Activated CD4-positive, alpha-beta T cell treated with anti-CD3 and anti-CD28 coated beads, Interleukin-10, Interleukin-2, amounts not matched to agents 100 ng/mL and 50 ng/mL, durations not matched to agents 16 hours and 8 hours (primary cell): ENCODE measurements around the gene FAM131C.
"Not testable (repeated sequence)": the region's sequence is repeated elsewhere in the genome, so short reads cannot be mapped to it uniquely, and the experiment has no call there.

ENCODE experiments used
- DNase-seq: peaks from one replicate; pipeline ENCODE4 v3.0.0-alpha.2; 2020

FAM131C gene, protein sequence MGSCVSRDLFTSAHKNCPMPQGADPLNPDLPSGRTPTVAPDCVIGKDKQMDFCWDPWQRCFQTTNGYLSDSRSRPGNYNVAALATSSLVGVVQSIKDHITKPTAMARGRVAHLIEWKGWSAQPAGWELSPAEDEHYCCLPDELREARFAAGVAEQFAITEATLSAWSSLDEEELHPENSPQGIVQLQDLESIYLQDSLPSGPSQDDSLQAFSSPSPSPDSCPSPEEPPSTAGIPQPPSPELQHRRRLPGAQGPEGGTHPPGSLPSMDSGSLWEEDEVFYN

GRCh38 chr1:16073490-16074119 is at the start of gene FAM131C:
FAM131C (minus strand) TSS chr1:16073651; CDS start chr1:16073442, 209 bp downstream.
- DNase-seq = peak; percentile 44

GRCh38 chr1:16122916-16123315 is 49.5 kb upstream of the FAM131C start:
- DNase-seq = peak; percentile 42

DNA sequence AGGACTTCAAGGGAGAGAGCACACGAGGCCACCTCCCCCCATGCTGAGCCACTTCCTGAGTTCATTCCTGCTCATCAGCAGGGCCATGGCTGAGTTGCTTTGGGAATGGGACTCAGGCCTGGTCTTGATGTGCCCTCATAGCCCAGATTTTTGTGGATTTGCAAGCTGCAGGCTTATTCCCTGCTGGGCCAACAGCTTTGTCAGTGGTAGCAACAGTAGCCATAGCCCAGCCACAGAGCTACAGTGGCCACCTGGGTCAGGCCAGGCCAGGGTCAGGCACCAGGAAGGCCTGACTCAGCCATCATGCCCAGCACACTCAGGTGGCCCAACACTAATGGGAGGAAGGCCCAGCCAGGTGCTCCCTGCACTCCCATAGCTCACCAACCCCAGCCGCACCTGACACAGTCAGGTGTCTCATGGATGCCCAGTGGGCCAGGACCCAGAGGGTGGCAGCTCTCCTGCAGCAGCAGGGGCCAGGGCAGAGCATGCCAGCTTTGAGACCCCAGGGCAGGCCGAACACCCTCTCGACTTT is 49.0 kb upstream of the FAM131C start:
- DNase-seq = no peak

- no peak for DNase-seq
Measured at GRCh38 chr1:16120940-16121410, 47.5 kb upstream of the FAM131C start.

DNA sequence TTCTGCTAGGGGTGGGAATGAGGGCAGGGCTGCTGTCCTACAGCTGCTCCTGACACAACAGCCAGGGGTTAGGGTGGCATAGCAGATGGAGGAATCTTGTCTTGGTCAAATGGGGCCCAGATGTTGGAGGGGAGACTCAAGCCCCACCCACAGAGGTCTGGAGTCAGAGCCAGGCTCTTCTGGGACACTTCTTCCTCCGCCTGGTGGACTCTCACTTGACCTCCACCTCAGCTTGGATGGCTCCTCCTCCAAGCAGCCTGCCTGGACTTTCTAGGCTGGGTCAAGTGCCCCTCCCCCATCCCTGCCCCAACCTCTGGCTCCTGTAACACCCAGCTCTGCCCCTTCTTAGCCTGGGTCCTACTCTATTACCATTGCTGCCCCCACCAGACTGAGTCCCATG is 47.0 kb upstream of the FAM131C start:
- DNase-seq = no peak

GRCh38 chr1:16119926-16120325 is 46.5 kb upstream of the FAM131C start:
- DNase-seq = no peak

DNA sequence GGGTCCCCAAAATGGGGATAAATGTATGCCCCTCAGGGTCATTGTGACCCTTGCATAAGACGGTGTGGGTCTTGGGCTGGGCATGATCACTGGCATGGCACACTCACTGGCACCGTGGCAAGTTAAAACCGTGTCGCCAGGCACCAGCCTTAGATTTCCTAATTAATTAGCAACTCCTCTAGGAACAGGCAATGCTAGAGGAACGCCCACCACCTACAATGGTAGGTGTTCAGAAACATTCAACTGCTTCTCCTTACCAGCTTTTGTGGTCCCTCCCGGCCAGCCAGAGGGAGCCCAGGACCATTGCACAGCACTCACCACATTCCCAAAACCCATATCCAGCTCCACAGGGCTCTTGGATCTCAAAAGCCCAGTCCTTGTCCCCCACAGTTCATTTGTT is 46.1 kb upstream of the FAM131C start:
- DNase-seq = no peak

DNA sequence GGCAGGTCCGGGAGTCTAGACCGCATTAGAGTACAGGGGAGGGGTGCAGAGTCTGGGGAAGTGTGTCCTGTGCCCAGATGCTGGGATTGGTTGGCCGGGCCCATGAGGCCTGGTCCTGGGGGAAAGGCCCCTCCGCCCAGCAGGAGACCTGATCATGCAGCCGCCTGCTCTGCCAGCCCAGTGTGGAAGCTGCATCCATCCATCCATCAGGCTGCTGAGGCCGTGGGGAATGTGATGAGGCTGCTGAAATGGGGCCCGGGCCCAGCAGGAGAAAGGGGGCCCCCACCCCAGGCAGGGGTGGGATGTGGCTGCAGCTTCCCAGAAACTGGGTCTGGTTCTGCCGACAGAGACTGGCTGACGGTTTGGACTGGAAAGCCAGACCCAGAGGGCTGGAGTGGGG is 45.3 kb upstream of the FAM131C start:
- no peak for DNase-seq

- DNase-seq = no peak
Measured at GRCh38 chr1:16117936-16118335, 44.5 kb upstream of the FAM131C start.

- no peak for DNase-seq
Measured at GRCh38 chr1:16117369-16117768, 43.9 kb upstream of the FAM131C start.

- no peak for DNase-seq
Measured at GRCh38 chr1:16116625-16117024, 43.2 kb upstream of the FAM131C start.

- no peak for DNase-seq
Measured at GRCh38 chr1:16116002-16116401, 42.6 kb upstream of the FAM131C start.

GRCh38 chr1:16115468-16115983 is 42.1 kb upstream of the FAM131C start:
- DNase-seq = no peak

DNA sequence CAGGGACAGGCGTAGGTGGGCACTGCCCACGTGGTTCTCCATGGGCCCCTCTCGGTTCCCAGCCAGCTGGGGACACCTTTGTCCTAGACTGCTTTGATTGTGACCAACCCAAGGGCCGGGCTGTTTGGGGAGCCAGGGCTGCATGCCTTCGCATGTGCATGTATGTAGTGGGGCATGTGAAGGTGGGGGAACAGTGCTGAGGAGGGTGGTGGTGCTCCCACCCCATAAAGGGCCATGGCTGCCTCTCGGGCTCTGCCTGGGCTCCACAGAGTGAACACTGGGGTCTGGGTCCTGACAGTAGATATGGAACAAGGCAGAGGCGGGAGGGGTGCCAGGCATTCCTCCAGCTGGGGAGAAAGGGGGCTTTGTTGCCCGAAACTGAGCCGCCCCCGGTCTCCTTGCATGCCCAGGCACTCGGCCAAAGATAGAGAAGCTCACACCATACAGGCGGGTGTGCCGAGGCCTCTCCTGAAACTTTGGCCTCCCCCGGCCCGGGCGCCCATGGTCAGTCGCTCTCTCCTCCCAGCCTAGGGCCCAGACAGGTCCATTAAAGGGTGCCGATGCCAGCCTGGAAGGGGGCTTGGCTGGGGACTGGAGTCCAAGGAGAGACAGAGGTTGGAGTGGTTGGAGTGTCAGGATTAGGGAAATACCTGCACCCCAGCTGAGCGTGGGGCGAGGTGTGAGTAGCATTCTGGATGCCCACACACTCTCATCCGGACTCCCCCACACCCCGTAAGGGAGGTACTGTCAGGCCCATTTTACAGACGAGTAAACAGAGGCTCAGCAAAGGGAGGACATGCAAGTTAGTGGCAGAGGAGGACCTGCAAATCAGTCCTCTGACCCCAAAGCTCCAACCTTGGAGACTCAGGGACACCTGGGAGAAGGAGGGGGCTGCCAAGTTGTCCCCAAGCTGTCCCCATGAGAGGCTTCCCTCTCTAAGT is 41.3 kb upstream of the FAM131C start:
- no peak for DNase-seq

DNA sequence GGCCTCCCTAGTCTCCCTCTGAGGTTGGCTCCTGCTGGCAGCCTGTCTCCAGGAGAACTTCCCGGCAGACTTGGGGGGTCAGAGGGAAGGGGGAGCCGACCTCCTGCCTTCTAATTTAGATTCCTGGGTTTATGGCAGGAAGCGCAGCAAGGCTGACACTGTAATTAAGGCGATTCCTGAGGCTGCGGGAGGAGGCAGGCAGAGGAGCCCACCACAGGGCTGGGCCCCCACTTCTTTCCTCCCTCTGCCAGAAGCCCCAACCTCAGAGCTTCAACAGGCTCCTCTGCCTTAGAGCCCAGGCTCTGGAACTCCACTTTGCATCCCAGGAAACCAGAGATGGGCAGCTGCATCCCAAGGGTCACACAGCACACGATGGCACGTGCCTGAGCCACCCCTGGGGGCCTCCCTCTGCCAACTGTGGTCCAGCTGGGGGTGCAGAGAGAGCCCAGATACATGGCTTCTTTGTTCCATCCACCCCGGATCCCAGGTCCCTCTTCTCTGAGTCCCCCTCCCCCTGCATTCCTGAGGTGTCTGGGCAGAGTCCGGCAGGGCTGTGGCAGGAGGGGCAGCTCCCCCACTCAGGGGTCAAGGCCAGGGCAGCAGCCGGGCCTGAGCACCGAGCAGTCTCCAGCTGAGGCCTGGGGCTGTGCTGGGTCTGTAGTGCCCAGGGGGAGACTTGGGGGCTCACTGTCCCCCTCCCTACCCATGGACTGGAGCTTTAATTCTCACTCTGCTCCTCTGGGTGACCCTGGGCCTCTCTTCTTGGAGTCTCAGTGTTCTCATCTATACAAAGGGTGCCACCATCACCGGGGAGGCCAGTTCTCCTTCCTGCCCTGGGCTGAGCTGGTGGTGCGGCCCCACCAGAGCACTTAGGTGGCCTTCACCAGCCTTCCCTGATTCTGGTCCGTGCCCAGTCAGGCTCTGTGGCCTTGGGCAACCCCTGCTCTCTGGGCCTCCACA is 39.4 kb upstream of the FAM131C start:
- DNase-seq = no peak

DNA sequence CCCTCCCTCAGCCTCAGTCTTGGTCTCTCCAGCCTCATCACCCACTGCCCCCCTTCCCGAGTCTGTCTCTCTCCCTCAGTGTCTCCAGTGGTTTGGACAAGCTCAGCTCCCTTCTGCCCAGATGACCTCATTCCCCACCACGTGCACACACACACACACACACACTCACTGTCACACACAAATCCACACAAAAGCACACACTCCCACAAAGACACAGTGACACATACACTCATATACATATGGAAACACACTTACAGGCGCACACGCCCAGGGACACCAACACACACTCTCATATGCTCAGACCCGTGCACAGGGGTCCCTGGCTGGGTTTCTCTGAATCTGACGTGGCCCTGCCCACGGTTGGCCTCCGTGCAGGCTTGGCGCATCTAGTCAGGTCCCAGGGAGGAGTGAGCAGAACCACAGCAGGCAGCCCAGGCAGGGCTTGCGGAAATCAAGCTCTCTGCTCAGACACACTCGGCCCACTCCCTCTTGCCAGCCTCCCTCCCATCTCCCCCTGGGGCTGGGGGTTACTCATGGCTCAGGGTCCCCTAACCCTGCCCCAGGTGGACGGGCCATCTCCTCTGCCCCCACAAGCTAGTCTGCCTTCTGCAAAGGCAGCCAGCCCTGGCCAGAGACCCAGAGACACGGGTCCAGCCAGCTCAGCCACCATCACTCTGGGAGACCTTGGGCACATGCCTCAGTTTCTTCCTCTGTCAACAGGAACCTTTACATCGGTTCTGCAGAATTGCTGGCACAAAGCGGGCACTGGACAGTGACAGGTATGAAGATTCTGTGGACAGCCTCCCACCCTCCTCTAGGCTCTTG is 38.5 kb upstream of the FAM131C start:
- no peak for DNase-seq

GRCh38 chr1:16110884-16111283 is 37.4 kb upstream of the FAM131C start:
- DNase-seq = no peak

DNA sequence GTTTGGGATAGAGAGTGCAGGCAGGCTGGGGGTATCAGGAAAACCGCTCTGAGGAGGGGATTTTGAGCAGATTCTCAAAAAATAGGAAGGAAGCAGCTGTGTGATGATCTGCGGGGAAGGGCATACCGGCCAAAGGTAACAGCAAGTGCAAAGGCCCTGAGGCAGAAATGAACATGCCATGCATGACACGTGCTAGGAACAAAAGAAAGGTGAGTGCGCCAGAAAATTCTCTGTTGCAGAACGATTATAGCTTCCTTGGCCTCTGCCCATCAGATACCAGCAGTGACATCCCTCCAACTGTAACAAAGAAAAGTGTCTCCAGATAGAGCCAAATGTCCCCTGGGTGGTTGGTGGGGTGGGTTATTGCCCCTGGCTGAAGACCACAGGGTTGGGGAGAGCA is 37.0 kb upstream of the FAM131C start:
- no peak for DNase-seq

DNA sequence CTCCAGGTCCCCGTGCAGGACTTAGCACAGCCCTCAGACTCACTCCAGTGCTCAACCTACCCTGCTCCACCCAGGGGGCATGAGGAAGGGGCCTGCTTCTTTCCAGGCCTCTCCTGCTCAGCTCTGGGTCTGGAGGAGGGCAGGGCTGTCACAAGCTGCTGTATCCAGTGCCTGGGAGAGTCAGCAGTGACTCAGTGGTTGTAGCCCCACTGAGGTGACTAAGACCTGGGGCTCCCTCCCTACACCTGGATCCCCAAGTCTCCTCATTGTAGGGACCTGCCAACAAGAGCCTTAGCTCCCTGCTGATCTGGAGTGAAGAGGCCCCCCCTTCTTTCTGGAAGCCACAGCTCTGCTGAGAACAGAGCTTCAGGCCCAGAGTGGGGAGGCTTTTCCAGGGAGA is 36.1 kb upstream of the FAM131C start:
- DNase-seq = no peak

GRCh38 chr1:16107039-16107438 is 33.6 kb upstream of the FAM131C start:
- not testable (repeated sequence) for DNase-seq

- DNase-seq = no peak
Measured at GRCh38 chr1:16101623-16102022, 28.2 kb upstream of the FAM131C start.
